KG1 (cell line): ENCODE results near the gene ARIH1.
"Not testable (repeated sequence)": the region's sequence is repeated elsewhere in the genome, so short reads cannot be mapped to it uniquely, and the experiment has no call there.

ENCODE experiments used
- DNase-seq: peaks from one replicate; lab custom pipeline; 2025; lab: John Stamatoyannopoulos, UW

ARIH1 gene

DNA sequence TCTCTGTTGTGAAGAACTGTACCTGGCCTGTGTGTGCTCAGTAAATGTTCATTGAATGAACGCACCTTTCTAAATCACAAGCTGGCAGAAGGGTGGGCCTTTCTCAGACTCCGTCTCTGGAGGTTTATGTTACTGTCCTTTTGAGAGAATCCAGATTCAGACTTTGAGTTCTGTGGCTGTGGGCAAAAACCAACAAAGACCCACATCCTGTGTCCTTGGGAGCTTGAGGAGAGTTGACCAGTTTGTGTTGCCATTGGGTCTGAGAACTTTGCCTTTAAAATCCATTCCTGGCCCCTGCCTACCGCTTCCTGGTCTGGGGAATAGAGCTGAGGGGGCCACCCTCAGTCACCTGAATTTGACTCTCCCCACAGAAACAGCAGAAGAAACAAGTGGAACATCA, 134.0 kb downstream of the ARIH1 start:
- not testable (repeated sequence) for DNase-seq

DNA sequence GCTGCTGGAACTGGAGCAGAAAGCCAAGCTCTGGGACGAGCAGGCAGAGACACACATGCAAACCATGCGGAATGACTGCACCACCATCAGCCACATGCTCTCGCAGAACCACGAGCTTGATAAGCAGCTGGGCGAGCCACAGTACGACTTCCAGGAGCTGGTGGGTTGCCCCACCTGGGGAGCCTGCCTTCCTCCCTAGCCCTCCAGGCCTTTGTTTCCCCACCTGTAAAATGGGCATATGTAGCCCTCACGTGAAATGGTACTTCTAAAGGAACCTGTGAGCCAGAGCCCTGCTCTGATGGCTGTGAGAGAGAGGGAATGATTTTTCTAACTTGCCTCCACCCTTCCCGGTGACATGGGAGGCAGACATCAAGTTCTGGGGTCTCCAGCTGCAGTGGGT, 135.7 kb downstream of the ARIH1 start:
- DNase-seq = no peak

DNA sequence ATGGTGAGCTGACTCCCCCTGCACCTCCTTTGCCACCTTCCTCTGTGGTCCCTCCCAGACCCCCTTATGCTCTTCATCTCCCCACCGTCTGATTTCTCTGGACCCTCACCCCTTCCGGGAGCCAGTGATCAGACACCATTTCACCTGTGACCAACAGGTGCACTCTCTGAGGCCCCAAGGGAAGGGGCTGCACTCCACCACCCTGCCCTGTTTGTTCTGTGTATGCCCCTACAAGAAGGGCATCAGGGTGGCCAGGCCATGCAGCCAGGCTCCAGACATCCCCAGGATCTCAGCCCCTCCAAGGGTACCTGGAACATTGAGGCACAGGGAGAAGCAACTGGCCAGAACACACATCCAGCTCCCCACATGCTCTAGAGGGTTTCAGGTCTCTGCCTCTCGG, 138.2 kb downstream of the ARIH1 start:
- DNase-seq = not testable (repeated sequence)

DNA sequence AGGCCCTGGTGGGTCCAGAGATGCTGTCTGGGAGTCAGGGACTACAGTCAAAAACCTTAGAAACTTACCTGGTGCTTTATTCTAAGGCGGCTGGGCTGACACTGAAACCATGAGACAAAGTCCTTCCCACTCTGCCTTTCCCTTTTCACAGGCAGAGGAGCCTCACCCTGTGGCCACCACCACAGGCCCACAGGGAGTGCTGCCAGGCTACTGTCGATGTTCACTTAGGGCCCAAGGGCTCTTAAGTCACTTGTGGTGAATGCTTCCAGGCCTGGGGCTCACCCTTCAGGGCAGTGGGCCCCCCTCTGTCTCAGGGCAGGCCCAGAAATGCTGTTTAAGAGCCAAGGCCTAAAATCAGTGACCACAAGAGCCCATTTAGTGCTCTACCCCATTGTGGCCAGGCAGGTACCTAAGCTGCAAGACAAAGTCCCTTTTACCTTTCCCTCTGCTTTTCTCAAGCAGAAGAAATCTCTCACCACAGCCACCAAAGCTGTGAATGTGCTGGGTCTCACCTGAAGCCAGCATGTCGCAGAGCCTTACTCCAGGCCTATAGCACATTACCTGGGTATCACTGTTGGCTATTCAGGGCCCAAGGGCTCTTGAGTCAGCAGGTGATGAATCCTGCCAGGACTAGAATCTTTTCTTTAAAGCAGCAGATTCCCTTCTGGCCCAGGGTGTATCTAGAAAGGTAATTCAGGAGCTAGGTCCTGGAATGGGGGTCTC, 140.8 kb downstream of the ARIH1 start:
- no peak for DNase-seq

DNA sequence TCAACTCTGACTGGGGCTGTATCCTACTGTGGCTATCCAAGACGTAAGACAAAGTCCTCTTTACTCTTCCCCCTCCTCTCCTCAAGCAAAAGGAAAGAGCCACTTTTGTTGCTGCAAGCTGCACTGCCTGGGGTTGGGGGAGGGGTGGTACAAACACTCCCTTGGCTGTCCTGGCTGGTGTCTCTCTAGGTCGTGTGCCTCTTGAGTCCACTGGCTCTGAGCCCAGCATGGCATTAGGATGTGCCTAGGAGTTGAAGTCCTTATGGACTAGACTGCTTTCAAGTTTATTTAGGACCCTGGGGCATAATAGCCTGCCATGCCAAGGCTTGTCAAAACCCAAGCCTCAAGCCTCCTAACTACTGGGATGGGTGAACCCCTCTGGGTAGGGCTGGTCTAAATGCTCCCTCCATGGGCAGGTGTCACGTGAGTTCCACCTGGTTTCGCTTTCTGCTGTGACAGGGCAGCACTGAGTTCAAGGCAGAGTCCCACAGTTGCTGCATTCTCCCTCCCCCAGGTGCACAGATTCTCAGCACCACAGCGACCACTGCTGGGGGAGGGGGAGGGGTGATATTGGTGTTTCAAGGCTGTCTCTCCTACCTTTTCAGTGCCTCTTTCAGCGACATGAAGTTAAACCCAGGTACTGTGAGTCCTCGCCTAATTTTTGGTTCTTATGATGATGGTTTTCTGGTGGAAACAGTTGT, 141.6 kb downstream of the ARIH1 start:
- DNase-seq = not testable (repeated sequence)

DNA sequence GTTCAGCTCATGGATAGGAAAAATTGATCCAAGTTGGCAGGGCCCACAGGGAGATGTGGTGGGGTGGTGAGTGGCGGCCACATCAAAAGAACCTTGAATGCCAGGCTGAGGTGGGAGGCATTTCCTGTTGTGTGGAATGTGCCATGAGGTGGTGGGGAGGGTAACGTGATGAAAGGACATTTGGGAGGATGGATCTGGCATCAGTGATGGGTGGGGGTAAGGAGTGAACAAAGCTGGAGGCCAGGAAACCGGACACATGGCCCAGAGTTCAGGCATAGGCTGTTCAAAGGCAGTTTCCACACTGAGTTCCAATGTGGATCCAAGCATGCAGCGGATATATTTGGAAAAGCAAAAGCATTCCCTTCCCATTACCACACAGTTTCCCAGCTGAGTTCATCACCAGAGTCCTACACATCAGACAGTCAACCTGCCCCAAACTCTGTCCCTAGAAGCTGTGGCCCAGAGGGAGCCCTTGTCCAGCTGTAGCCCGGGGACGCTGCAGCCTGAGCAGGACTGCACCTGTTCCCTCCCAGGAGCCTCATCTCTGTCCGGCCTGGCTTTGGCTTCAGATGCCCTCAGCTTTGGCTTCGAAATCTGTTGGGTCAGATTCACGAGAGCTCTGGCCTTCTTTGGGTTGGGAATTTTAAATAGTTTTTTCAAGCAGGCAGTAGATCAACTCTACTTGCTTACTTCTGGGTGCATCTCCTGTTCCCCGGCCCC, 142.5 kb downstream of the ARIH1 start:
- no peak for DNase-seq

DNA sequence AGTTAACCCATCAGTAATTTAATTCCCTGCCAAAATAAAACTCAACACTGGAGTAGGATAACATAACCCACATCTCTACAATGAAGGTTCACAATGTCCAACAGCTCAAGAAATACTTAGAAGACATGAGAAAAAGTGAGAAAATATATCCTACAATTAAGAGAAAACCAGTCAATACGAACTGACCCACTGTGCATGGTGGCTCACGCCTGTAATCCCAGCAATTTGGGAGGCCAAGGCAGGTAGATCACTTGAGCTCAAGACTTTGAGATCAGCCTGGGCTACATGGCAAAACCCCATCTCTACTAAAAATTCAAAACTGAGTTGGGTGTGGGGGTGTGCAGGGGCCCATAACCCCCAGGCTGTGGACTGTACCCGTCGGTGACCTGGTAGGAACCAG, 149.7 kb downstream of the ARIH1 start:
- not testable (repeated sequence) for DNase-seq

DNA sequence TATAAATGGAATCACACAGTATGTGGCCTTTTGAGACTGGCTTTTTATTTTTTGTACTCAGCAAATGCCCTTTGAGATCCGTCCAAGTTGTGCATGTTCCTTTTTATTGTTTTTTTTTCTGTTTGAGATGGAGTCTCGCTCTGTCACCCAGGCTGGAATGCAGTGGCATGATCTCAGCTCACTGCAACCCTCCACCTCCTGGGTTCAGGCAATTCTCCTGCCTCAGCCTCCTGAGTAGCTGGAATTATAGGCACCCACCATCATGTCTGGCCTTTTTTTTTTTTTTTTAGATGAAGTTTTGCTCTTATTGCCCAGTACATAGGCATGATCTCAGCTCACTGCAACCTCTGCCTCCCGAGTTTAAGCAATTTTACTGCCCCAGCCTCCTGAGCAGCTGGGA, 152.0 kb downstream of the ARIH1 start:
- DNase-seq = not testable (repeated sequence)

DNA sequence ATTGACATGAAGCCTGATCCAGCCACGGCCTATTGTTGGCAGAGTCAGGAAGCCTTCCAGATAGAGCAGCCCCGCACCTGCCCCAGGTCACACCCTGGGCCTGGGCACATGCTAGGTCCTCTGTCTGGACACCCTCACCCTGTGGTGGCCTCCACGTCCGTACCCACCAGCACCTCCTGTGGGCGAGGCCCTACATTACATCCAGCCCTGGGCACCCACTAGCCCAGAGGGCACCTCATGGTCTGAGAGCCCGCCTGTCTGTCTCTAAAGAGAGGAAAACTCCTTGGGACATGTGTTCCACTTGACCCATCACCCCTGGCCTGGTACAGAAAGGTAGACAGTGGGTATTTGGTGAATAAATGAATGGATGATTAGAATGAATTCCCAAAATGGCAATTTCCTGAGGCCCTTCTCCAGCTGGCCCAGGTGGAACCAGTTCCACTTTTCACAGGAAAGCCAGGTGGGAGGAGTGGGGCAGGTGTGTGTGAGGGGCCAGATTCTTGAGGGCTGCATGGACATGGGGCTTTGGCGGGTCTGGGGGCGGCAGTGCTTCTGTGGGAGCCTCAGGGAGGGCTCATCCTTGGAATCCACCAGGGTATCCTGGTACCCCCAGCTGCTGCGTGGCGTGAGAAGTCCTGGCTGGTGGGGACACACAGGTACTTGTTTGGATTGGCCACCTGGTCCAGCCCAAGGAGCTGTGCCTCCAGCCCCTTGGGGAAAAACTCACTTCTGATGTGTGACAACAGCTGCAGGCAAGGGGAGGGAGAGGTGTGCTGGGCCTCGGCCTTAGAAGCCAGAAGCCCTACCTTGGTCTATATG, 154.3 kb downstream of the ARIH1 start:
- DNase-seq = not testable (repeated sequence)

DNA sequence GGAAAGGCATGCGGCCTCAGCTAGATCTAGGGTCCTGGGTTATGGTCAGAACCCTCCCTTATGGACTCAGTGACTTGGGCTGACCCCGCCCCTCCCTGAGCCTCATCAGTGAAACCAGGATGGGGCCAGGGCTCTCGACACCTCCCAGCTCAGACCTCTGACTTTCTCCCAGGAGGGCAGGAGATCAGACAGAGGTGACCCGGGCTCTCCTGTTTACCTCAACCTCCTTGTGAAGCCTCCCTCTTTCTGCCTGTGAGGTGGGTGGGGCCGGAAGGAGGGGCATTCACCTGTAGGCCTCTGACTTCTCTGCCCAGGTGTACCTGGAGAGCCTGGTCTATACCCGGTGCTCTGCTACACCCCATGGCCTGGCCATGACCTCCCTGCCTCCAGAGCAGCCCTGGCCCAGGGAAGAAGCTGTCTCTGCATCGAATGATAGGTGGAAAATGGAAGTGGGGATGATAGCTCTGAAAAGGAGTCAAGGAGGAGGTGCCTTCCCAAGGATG, 155.0 kb downstream of the ARIH1 start:
- not testable (repeated sequence) for DNase-seq

DNA sequence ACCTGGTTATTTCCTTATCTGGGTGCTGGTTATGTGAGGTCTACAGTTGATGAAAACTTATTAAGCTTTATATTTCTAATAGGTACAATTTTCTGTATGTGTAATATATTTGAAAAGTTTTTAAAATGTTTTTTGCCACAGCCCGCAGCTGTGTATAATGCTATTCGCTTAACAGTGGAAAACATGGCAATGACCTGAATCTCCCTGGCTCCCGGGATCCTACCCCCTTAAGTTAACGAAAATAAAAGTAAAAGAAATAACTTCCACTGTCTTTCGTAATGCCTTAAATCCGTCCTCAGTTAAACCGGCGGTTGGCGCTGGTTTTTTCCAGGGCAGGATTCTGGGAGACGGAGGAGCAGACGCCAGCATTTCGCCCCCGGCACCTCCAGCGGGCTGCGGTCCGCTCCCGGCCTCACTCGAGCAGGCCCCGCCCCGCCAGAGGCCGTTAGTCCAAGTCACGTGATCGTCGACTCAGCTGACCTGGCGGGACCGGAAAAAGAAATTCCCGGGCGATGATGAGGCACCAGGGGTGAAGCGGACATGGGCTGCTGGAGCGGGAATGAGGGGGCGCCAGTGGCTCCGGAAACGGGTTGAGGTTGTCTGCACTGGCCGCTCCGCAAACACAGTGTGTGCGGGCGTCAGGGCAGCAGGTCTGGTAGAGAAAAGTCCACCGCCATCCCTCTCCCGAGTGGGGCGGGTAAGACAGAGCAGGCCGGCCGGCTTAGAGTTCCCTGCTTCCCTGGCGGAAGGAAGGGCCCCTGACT, 162.6 kb downstream of the ARIH1 start:
- not testable (repeated sequence) for DNase-seq

DNA sequence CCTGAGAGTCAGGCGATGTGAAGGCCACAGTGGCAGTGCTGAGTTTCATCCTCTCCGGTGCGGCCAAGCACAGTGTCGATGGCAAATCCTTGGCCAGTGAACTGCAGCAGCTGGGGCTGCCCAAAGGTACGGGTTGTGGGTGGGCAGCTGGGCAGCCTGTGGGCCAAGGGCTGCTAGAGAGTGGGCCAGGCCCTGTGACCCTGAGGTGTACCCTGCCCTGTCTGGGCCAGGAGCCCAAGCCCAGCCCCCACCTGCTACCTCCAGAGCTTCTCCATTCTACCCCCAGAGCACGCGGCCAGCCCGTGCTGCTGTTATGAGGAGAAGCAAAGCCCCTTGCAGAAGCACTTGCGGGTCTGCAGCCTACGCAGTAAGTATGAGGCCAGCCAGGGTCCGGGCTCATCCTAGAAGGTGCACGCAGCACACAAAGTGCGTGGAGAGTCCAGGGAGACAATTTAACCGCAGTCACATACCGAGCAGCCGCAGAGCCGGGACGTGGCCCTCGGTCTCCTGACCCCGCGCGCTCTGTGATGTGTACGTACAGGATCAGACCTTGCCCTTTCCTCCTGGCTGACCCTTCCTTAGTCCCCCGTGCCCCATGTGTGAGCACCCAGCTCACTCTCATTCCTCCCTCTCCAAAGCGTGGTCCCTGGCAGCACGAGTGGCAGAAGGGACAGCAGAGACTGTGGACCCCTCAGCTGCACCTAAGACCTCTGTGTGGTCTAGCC, 165.8 kb downstream of the ARIH1 start:
- DNase-seq = not testable (repeated sequence)

DNA sequence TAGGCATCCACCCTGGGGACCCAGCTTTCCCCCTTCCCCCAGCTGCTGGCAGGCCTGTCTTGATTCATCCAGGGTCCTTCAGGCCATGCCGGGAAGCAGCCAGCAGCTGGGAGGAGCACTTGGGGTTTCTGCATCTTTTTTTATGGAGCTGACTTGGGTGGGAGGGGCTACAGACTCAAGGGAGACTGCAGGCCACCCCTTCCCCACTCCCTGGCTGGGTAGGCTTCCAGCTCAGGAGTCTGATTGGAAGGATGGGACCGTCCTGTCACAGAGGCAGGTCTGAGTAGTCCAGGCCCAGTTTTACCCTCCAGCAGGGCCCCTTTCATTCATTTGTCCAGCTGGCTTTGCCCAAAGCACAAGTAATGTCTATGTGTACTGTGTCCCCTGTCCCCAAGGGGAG, 168.1 kb downstream of the ARIH1 start:
- DNase-seq = not testable (repeated sequence)

DNA sequence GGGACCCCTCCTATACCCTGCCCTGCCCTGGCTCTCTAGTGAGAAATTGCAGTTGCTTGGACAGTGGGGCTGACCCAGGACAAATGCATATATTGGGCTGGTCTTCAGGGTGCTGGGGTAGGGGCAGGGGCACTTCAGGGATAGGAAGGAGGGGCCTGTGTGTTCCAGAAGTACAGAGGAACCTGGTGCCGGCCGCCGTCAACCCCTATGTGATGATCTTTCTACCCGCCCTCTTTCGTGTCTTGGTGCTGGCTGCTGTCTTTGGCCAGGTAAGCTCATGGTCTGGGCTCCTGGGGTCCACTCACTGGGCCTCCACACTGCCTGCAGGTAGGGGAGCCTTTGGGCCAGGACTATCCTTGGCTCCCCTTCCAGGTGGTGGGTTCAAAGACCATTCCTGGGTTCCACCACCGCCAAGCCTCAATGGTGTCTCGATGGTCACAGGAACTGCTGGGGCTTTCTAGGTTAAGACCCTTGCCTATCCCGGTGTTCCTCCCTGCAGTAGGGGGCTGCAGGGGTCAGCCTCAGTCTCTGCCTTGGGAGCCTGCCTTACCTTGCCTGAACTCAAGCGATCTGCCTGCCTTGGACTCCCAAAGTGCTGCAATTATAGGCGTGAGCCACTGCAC, 174.6 kb downstream of the ARIH1 start:
- DNase-seq = not testable (repeated sequence)
